Vagina (tissue), 2 donors: Measurements from ENCODE around the gene HOXD8.

Experiments
- POLR2A ChIP-seq, 2 donors: fragments of 450-650 bp; IDR thresholded peaks; one replicate each; pipeline ENCODE4 v1.6.1; 2017; ENCODE audit warnings: antibody characterized with exemption in 2 of 2, mild to moderate bottlenecking in 2 of 2, moderate library complexity in 2 of 2
- POLR2AphosphoS5 ChIP-seq, 2 donors: sonication (generic); formaldehyde crosslinking; IDR thresholded peaks; one replicate each; pipeline ENCODE4 v1.9.0; 2017; ENCODE audit warnings: antibody characterized with exemption in 2 of 2, mild to moderate bottlenecking in 2 of 2, low read depth in 1 of 2; ENCODE audit not compliant: insufficient read depth in 1 of 2

- no peak for TF ChIP-seq POLR2A (IDR thresholded peaks at IDR 0.05)
- TF ChIP-seq POLR2AphosphoS5 (IDR thresholded peaks at IDR 0.05; ENCODE audit: insufficient read depth in 1 of 2, low read depth in 1 of 2): no peak
Observed at GRCh38 chr2:176147210-176147799, 17.8 kb downstream of the HOXD8 start.
